Fibroblast of the conjunctiva (primary cell): Measurements from ENCODE around the gene HLA-DRB5.
"Not testable (repeated sequence)": the region's sequence is repeated elsewhere in the genome, so short reads cannot be mapped to it uniquely, and the experiment has no call there.

ENCODE experiments used
- DNase-seq: peaks from one replicate; pipeline ENCODE4 v3.0.0-alpha.2; 2010; ENCODE audit warnings: low read depth

HLA-DRB5 gene

DNA sequence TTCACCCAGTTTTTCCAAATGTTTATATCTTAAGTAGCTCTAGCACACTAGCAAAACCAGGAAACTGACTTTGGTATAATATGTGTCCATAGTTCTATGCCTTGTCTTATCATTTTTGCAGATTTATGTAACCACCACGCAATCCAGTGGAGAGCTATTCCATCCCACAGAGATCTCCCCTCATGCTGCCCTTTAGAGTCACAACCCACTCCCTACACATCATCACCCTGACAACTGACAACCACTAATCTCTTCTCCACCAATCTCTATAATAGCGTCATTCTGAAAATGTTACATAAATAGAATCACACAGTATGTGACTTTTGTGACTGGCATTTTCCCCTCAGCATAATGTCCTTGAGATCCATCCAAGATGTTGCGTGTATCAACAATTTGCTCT lies 29.1 kb downstream of the HLA-DRB5 start:
- no peak for DNase-seq

DNA sequence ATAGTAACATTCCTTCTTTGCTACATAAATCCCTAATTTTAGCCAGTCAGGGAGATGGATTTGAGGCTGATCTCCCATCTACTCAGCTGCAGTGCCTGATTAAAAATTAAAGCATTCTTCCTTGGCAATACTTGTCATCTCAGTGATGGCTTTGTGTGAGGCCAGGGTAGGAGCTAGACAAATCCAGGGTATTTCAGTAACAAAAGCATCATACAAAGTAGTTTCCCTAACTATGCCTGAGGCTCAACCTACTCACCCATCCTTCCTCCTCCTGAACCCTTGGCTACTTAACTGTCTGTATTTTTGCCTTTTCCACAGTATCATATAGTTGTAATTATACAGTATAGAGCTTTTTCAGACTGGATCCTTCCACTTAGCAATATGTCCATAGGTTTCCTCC lies 37.7 kb downstream of the HLA-DRB5 start:
- DNase-seq, result no peak

DNA sequence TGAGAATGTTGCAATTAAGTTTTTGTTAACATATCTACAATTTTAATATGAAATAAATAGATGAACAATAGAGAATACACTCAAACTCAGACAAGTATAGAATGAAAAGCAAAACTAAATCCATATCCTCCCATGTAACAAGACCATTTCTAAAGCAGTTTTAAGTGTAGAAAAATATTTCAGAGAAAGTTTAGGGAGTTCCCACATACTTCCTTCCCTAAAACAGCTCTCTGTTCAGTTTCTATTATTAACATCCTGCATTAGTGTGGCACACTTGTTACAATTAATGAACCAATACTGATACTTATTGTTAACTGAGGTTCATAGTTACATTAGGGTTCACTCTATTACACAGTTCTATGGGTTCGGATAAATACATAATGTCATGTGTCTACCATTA lies 38.4 kb downstream of the HLA-DRB5 start:
- DNase-seq, result no peak

DNA sequence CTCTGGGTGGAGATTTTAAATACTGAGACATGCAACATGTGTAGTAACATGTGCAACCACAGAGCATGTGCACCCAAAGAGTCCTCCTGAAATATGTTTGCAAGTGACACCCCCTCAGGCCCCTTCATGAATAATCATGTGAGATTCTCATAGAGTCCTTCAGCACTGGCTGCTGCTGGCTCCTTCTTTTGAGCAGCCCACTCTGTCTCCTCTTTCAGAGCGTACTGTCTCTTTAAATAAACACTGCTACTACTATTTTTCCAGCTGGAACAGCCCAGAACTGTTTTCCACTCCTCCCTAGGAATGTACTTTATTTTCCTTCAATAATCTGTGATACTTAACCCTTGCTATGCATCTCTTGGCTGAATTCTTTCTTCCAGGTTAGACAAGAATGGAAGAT lies 42.0 kb downstream of the HLA-DRB5 start:
- DNase-seq, result no peak

DNA sequence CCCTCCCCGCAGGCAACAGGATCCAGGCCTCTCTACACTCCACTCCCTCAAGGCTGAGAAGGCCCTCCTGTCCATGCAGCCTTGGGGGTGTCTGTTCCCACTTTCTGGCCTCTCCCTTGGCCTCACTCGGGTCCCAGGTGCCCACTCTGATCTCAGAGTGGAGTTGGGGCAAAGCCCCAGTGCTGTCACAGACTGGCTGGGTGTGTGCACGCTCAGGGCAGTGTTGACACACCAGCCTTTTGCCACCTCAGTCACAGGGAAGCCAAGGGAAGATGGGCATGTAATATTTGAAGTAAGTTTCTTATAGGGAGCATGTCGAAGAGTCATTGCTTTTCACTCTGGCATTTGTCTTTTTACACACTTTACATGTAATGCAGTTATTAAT lies 45.5 kb downstream of the HLA-DRB5 start:
- no peak for DNase-seq

DNA sequence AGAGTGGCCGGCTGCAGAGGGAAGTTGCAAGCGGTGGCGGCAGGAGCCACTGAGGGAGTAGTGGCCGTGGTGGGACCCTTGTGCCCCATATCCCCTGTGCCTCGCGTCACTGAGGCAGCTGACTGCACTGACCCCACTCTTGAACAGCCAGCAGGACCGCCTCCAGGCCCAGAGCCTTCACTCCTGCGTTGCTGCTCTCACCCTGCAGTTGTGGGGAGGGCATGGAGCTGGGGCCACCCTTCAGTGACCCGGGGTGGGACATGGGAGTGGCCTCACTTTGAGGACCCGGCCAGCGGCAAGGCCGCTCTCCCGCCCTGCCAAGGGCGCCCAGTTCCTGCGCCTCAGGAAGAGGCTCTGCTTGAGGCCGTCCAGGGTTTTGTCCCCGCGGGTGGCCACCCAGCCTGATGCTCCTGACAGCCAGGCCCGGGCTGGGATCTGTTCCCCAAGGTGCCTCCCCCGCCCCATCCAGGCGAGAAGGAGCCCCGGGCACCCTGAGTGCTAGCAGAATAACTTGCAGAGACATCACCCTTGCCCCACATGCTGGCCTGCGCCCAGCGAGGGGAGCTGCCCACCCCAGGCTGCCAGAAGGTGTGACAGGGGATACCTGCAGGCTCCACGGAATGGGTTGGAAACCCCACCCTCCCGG lies 46.0 kb downstream of the HLA-DRB5 start:
- no peak for DNase-seq

DNA sequence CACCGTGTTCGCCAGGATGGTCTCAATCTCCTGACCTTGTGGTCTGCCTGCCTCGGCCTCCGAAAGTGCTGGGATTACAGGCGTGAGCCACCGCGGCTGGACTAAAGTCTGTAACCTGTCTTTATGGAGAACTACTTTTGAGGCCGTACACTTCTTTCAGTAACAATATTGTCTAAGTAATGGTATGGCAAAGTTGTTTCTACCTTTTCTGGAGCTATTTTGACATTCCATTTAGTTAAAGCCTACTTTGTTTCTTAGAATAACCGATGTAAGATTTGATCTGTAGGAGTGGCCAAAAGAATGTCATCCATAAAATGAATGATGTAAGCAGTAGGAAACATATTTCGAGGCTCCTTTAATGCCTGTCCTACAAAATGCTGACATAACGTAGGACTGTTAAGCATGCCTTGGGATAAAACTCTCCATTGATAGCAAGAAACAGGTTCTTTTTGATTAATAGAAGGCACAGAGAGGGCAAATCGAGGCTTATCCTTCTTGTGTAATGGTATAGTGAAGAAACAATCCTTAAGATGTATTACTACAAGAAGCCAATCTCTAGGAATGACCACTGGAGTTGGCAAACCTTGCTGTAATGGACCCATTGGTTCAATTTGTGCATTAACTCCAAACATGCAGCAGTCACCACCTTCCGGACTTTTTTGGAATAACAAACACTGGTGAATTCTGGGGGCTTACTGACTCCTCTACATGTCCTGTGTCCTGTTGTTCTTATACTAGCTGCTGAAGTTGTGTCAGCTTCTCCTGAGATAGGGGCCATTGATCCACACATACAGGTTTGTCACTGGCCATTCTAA lies 54.5 kb downstream of the HLA-DRB5 start:
- DNase-seq, result no peak

DNA sequence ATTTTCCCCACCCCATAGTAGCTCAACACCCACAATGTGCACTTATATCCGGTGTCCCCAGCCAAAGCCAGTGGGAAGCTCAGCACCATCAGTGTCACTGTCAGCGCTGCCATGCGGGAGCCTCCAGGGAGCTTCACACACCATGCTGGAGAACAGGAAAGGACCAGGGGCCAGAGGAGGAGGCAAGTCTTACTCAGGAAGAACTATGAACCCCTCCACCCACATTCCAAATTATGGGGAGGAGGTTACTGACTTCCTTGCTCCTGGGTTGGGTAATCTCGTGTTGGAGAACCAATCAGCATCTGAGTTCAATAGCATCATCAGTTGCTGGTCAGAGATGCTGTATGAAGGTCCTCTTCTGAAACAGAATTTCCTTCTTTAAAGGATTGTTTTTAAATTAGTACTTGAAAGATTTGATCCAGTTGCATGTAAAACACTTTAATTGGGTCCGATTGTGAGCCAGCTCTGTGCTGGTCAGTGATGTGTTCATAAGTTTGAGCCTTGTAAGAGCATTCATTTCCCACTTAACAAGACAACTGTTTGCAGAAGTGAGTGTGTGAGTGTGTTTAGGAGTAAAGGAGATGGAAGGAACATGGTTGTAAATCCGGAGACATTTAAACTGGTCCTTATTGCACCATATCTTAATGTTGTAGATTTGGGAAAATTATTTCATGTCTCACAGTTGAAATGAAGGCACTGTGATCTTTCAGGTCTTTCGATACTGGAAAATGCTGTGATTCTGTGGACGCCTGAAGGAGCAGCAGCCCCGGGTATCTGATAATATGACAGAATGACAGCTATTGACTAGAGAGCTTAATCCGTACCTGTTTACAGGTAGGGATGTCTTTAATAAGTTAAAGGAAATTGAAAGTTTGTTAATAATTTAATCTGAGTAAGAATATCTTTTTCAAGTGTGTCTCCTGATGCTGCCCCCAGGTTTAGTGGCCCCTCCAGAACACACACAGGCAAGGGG lies 56.4 kb downstream of the HLA-DRB5 start:
- not testable (repeated sequence) for DNase-seq

DNA sequence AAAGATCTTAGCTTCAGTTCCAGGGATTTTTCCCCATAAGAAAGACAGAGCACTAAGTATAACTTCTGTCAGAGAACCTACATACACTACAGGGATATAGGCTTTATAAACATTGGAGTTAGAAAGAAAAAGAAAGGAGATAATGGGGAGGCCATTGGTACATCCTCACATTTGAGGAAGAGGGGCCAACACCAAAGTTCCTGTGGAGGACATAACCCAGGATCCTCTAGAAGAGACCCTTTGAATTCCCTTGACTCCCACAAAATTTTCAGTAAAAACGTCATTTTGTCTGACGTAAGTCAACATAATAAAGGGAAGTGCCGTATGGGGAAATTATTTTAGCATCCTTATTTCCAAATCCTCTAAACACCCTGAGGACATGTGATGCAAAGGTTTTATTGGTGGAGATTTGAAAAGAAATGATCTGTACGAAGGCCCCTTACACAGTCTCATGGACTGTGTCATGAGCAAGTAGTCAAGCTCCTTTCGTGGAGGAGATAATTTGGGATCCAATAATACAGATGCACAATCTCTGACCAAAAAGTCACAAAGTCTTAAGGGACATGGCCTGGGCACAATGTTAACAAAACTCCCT lies 57.2 kb downstream of the HLA-DRB5 start:
- DNase-seq, result no peak

DNA sequence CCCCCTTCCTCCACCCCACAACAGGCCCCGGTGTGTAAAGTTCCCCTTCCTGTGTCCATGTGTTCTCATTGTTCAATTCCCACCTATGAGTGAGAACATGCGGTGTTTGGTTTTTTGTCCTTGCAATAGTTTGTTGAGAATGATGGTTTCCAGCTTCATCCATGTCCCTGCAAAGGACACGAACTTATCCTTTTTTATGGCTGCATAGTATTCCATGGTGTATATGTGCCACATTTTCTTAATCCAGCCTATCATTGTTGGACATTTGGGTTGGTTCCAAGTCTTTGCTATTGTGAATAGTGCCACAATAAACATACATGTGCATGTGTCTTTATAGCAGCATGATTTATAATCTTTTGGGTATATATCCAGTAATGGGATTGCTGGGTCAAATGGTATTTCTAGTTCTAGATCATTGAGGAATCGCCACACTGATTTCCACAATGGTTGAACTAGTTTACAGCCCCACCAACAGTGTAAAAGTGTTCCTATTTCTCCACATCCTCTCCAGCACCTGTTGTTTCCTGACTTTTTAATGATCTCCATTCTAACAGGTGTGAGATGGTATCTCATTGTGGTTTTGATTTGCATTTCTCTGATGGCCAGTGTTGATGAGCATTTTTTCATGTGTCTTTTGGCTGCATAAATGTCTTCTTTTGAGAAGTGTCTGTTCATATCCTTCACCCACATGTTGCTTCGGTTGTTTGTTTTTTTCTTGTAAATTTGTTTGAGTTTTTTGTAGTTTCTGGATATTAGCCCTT lies 62.2 kb downstream of the HLA-DRB5 start:
- DNase-seq, result not testable (repeated sequence)
